Activated CD4-positive, alpha-beta T cell treated with anti-CD3 and anti-CD28 coated beads, Interleukin-2, amount 50 U/mL, for 24 hours (primary cell): Measurements from ENCODE around the gene ARFGEF2.
"Not testable (repeated sequence)": the region's sequence is repeated elsewhere in the genome, so short reads cannot be mapped to it uniquely, and the experiment has no call there.

Experiments used
- DNase-seq, 2 donors: peaks; one replicate each; pipeline ENCODE4 v3.0.0-alpha.2; 2020; ENCODE audit warnings: low read depth in 1 of 2, low spot score in 1 of 2

Gene ARFGEF2

DNA sequence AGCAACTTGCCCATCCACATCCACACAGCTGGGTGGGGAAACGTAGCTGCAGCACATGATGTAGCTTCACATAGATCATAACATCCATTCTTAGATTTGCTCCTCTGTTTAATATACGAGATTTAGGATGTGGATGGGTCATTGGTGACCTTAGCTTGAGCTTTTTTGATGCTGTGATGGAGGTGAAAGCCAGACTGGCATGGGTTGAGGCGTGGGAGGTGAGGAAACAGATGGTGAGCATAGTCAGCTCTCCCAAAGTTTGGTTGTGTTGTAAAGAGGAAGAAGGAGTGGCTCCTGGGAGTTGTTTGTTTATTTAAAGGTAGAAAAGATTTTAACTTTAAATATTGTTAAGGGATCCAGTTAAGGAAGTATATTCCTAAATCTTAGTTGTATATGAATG is 5.3 kb downstream of the ARFGEF2 start:
- no peak for DNase-seq

DNA sequence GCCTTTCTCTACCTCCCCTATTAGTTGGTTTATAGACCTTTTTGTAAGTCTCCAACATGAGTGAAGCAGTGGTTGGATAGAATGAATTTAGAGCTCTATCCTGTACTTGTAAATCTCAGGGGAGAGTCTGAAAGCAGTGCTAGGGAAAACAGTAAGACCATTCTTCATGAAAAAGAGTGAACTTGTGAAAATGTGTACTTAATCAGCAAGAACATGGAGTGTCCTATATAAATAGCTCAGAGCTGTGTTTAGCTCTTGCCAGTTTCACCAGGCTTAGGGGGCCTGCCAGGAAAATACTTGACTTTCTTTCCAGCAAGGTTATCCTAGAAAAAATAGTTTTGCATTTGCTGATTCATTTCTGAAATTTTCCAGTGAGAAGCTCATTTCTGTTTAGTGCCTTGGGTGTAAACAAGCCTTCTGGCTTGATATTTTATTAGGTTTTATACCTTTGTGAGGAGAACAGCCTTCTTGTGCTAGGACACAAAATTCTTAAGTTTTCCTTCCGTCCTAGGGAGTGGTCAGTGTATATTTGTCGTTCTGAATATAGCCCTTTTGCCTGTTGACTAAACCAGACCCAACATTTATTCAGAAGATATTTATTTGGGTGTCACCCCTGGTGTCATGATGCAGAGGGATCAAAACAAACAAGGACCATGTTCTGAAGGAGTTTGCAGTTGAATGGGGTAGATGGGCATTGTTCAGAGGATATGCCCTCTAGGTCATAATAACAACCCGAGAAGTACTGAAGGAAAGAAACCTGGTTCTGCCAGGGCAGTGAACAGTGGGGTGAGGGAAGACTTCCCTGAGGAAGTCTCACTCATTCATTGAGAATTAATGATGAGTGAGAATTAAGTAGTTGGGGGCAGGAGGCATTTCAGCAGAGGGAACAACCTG is 7.6 kb downstream of the ARFGEF2 start:
- DNase-seq = no peak

DNA sequence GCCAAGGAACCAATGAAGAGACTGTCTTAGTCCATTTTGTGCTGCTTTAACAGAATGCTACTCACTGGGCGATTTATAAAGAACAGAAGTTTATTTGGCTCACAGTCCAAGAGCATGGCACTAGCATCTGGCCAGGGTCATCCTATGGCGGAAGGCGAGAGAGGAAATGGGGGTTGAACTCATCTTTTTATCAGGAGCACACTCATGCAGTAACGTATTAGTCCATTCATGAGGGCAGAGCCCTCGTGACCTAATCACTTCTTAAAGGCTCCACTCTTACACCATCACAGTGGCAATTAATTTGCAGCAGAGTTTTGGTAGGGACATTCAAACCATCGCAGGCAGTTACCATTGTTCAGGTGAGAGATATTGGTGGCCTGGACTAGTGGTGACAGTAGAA is 8.5 kb downstream of the ARFGEF2 start:
- DNase-seq = no peak

DNA sequence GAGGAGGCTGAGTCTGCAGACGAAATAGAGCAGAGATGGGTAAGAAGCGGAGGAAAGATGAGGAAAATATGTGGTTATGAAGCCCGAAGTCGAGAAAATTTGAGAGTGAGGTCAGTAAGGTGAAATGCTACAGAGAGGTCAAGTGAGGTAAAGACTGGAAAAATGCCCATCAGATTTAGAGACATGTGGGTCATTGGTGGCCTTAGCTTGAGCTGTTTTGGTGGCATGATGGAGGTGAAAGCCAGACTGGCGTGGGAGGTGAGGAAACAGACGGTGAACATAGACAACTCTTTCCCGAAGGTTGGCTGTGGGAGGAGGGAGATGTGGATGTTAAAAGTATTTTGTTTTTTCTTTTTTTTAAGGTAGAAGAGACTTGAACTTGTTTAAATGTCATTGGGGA is 9.4 kb downstream of the ARFGEF2 start:
- DNase-seq = no peak

DNA sequence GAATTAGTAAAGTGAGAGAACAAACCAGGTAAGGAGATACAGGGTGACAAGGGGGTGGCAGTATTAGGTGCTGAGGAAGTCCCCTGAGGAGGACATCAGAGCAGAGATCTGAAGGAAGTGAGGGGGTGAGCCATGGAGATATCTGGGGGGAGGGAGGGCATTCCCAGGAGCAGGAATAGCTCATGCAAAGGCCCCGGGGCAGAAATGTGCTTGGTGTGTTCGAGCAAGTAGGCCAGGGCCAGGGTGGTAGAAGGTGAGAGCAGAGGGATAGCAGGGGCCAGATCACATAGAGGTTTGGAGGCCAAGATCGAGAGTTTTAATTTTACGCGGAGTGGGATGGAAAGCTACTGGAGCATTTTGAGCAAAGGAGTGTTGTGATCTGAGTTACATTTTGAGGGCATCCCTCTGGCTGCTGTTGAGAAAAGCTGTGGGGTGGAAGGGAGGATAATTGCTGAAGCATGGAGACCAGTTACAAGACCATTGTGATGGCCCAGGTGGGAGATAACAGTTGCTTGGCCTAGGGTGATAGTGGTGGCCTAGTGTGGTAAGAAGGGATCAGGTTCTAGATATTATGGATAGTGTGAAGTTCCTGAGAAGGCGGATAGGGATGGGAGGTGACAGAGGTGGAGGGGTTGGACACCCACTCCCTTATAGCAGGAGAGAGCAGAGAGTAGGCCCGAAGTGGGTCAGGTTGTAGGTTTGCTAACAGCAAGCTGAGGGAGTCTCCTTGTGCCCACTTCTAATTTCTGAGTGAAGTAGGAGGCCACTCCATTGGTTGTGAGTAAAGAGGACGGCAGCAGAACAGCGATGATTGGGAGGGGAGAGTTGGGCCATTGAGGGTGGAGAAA is 10.2 kb downstream of the ARFGEF2 start:
- DNase-seq = no peak

DNA sequence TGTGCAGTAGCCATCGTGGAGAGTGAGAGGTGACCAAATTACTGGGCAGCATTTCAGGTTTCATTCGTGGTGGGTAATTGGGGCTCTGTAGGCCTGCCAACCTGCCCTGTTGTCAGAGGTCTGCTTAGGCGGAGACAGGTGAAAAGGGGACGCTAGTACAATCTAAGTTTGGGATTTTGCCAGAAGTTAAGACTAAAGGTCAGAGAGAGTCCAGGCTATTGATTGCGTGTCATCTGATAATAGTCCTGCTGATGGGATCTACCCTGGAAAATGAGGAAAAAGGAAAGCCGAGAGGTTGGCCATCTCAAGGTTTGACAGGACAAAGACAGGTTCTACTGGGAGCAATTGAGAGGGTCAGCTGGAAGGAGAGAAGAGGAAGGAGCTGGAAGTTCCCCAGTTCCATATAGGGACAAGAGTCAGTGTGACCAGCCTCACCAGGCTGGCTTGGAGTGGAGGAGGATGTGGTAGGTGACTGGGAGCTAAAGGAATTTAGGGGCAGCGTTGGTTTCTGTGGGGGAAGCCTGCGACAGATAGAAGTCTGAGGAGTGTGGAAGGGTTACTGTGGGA is 10.9 kb downstream of the ARFGEF2 start:
- DNase-seq = no peak

DNA sequence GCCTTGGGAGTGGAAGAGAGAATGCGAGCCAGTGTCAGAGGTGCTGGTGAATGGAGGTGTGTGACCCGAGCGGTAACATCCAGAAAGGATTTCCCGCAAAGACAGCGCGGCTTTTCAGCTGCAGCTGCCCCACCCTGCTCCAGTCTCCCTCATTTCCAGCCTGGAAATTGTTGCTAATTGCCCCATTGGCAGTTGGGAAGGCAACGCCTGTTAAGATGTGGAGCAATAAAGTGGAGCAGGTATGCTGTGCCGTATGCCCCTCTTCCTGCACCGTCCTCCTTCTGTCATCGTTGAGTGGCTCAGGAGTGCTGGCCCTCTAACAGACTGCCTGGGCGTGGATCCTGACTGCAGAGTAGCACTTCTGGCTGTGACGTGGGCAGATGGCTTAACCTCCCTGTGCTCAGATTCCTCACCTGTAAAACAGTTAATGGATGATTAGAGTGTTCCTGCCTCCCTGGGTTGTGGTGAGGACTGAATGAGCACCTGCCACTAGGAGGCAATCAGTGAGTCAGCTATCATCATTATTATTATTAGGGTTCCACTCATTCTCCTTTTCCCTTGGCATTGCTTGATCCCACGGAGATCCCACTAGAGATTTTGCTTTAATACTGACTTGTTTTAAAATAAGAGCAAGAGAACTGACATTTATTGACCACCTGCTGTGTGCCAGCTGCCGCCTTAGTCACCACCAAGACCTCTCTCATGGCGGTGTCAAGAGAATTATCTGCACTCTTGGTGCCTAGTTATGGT is 11.7 kb downstream of the ARFGEF2 start:
- DNase-seq = no peak

DNA sequence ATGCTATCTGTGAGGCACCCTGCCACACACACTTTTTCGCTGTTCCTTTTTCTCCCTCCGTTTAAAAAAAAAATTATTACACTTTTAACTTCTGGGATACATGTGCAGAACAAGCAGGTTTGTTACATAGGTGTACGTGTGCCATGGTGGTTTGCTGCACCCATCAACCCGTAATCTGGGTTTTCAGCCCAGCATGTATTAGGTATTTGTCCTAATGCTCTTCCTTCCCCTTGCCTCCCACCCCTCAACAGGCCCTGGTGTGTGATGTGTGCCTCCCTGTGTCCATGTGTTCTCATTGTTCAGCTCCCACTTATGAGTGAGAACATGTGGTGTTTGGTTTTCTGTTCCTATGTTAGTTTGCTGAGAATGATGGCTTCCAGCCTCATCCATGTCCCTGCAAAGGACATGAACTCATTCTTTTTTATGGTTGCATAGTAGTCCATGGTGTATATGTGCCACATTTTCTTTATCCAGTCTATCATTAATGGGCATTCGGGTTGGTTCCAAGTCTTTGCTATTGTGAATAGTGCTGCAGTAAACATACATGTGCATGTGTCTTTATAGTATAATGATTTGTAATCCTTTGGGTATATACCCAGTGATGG is 12.9 kb downstream of the ARFGEF2 start:
- not testable (repeated sequence) for DNase-seq

DNA sequence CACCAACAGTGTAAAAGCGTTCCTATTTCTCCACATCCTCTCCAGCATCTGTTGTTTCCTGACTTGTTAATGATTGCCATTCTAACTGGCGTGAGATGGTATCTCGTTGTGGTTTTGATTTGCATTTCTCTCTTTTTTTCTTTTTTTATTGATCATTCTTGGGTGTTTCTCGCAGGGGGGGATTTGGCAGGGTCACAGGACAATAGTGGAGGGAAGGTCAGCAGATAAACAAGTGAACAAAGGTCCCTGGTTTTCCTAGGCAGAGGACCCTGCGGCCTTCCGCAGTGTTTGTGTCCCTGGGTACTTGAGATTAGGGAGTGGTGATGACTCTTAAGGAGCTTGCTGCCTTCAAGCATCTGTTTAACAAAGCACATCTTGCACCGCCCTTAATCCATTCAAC is 13.5 kb downstream of the ARFGEF2 start:
- DNase-seq = not testable (repeated sequence)

DNA sequence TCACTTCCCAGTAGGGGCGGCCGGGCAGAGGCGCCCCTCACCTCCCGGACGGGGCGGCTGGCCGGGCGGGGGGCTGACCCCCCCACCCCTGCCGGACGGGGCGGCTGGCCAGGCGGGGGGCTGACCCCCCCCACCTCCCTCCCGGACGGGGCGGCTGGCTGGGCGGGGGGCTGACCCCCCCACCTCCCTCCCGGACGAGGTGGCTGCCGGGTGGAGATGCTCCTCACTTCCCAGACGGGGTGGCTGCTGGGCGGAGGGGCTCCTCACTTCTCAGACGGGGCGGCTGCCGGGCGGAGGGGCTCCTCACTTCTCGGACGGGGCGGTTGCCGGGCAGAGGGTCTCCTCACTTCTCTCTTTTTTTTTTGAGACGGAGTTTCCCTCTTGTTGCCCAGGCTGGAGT is 14.7 kb downstream of the ARFGEF2 start:
- DNase-seq = not testable (repeated sequence)

DNA sequence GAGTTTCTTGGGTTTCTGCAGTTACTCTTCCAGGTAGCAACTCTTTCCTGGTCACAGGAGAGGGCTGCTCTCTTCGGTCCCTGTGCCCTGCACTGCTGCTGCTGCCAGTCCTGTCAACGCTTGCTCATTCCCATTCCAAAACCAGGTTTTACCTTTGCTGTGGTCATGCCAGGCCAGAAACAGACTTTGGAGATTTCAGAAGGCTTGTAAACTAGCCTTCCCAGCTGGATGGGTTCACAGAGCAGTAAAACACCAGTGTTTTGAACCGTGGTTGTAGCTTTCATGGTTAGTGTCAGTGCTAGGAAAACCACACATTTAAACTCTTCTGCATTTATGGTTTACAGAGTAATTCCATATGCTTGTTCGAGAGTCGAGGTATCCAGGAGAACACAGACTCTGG is 16.2 kb downstream of the ARFGEF2 start:
- DNase-seq = no peak

DNA sequence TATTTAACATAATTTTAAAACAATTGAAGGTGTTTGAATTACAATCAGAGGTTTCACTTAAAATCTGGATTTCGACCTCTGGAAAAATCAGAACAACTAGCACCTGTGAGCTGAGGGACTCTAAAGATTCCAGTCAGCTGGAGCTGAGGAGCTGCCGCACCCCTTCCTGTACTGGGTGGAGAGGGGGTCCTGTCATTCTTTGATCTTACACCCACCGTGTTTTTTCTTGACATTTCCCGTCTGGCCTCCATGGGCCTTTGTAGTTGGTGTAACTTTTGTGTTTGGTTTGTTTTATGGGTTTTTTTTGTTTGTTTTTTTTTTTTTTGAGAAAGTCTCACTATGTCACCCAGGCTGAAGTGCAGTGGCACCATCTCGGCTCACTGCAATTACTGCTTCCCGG is 17.2 kb downstream of the ARFGEF2 start:
- DNase-seq = no peak

DNA sequence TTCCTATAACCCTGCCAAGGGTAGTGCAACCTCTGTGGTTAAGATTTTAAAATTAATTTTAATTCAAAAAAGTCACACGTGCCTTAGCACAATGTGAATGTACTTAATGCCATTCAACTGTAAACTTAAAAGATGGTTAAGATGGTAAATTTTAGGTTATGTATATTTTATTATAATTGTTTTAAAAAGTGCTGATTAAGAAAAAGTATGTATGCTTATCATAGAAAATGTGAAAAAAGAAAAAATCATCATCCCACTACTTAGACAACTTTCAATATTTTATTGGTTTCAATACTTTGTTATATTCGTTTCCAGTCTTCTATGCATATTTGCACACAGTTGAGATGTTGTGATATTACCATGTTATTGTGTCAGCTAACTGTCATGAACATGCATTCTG is 18.7 kb downstream of the ARFGEF2 start:
- no peak for DNase-seq

DNA sequence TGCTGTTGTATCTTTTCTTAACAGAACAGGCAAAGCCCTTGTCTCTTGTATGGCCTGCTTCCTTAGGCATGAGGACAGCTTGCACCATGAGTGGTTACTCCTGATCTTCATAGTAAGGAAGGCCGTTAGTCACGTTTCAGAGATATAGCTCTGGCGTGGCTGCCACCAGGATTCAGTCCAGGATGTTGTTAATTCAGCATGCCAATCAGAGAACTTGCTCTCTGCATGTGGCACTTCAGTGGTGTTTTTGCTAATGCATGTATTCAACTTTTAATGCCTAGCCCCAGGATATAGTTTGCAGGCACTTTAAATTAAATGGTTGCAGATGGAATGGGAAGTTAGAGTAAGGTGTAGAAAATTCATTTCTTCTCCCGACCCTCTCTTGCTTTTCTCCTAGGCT is 20.0 kb downstream of the ARFGEF2 start:
- no peak for DNase-seq

DNA sequence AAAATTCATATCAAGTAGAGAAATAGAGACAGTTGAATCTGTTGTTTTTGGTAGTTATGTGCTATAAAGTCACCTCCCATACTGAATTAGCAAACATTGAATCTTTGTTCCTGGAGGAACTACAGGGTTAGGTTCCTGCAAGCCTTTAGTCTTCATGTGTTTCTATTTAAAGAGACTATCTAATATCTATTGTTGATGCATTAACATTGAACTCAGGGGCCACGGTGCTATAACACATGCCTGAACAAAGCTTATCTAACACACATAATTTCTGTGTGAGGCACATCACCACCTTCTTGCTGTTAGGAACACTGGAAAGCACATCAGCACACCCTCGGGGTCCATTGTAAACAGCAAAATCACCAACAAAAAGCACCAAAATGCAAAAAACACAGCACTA is 21.2 kb downstream of the ARFGEF2 start:
- DNase-seq = no peak

DNA sequence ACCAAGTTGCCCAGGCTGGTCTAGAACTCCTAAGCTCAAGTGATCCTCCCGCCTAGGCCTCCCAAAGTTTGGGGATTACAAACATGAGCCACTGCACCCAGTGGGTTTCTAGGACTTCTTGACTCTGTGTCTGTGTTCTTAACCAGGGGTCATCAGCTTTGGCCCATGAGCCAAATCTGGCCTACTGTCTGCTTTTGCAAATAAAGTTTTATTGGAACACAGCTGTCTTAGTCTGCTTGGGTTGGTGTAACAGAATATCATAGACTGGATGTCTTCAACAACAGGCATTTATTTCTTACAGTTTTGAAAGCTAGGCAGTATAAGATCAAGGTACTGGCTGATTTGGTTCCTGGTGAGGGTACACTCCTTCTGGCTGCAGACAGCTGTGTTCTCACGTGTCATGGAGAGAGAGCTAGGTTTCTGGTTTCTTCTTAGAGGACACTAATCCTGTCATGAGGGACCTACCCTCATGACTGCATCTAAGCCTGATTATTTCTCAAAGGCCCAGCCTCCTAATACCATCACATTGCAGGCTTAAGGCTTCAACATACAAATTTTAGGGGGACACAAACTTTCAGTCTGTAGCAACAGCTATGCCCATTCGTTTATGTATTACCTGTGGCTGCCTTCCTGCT is 23.3 kb downstream of the ARFGEF2 start:
- no peak for DNase-seq

DNA sequence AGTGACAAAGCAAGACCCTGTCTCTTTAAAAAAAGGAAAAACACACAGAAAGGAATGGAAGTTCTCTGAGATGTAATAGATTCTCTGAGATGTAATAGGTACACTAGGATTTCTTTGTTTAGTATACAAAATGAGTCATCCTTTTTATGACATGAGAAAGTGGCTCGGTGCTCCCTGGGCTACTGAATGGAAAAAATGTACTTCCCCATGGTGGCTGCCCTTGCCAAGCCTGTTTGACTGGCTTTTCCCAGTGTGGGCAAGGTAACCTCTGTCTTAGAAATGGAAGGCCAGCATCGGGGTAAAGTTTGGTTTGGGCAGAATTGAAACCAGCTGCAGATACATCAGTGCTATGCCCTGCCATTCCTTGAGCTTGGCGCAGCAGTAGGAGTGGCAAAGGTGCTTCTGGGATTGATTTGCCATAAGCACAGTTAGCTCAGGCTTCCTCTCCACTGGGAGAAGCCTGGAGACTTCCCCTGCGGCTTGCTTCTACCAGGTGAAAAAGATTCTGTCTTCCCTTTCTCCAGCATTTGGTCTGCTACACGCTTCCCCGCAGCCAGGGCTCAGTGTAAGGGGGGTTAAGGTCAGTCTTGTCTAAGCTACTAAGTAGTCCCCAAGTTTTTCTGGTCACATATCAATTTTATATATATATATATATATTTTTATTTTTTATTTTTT is 24.5 kb downstream of the ARFGEF2 start:
- no peak for DNase-seq

DNA sequence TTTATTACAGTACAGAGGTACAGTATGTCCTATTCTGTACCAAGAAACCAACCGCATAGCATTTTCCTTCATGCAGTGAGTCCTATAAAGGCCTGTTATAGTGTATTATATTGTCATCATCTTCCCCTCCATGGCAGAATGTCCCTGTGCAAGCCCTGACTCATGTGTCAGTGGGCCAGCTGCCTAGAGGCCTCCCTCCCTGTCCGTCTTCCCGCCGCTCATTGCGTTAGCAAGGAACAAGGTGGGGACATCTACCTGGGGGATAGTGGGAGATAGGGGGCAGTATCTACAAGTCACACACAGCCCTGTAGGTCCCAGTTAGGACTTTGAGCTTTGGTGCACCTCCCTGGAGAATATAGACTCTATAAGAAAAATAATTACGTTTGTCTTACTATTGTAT is 27.1 kb downstream of the ARFGEF2 start:
- DNase-seq = no peak

DNA sequence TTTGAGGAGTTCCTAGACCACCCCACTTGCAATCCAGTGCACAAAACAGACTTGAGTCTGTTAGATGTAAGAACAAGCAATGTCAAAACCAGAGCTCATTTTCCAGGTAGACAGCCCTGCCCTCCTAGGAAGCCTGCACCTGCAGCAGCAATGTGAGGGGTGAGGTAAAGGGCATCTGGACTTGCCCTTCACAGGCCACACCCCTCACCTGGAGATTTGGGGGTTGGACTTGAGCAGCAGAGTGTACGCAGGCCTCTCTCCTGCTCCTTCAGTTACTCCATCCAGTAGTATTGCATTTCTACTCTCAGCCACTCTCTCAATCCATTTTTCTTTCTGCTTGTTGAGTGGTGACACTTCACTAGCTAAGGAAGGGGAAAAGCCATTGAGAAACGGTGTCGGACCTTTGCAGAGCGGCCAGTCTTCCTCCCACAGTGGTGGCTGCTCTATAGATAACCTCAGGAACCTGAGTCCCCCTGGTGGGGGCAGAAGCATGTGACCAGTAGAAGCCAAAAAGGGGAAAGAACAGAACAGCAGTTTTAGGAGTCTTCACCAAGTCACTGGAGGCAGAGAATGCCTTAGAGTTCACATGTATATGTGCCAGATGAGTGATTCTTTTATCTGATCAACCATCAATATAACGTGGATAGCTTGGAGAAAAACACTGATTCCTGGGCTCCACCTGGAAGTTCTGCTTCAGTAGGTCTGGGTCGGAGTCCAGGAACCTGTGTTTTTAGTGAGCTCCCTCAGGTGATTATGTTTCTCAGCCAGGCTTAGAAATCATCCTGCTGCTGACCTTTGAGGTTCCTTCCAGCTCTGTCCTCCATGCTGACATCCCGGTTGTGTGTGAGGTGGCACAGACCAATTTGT is 28.0 kb downstream of the ARFGEF2 start:
- DNase-seq = no peak
